Neural cell (in vitro differentiated cells): ENCODE measurements around the gene APBA2. TPM values are rescaled to one million over a fixed set of nuclear protein-coding genes. Genes with fewer than 3 reads are reported as not detected.

Source experiments
- H2AFZ ChIP-seq: fragments of 200-600, 300-800 bp; sonication (generic), shearing (Covaris generic); 2 replicates; pipeline ENCODE4 v1.6.0; 2014; ENCODE audit warnings: low read depth, mild to moderate bottlenecking, antibody characterized with exemption, low read length, moderate library complexity
- H3F3A ChIP-seq: fragments of 200-600 bp; shearing (Covaris generic); 2 replicates; pipeline ENCODE4 v1.6.1; 2016; ENCODE audit warnings: mild to moderate bottlenecking, moderate library complexity, mixed read lengths, antibody characterized with exemption, low read length; ENCODE audit not compliant: insufficient read depth, poor library complexity, severe bottlenecking
- H3K27ac ChIP-seq: fragments of 200-600, 300-800 bp; sonication (generic), shearing (Covaris generic); 2 replicates; pipeline ENCODE4 v1.5.1; 2014; ENCODE audit warnings: mild to moderate bottlenecking, low read length, moderate library complexity
- H3K27me3 ChIP-seq: fragments of 300-800, 200-600 bp; sonication (generic), shearing (Covaris generic); 2 replicates; pipeline ENCODE4 v1.6.0; 2014; ENCODE audit warnings: mild to moderate bottlenecking, low read depth, low read length, moderate library complexity; ENCODE audit not compliant: insufficient read depth
- H3K36me3 ChIP-seq: fragments of 300-800, 200-600 bp; sonication (generic), shearing (Covaris generic); 2 replicates; pipeline ENCODE4 v1.5.1; 2014; ENCODE audit warnings: mild to moderate bottlenecking, antibody characterized with exemption, low read length, moderate library complexity; ENCODE audit not compliant: insufficient read depth
- H3K4me2 ChIP-seq: fragments of 300-800, 200-600 bp; sonication (generic), shearing (Covaris generic); 2 replicates; pipeline ENCODE4 v1.6.0; 2014; ENCODE audit warnings: mild to moderate bottlenecking, low read length
- H3K4me3 ChIP-seq: fragments of 300-800, 200-600 bp; sonication (generic), shearing (Covaris generic); 2 replicates; pipeline ENCODE4 v1.5.1; 2014; ENCODE audit warnings: mild to moderate bottlenecking, low read length, moderate library complexity
- H3K79me2 ChIP-seq: fragments of 200-600 bp; shearing (Covaris generic); replicated peaks from 2 replicates; pipeline ENCODE4 v1.6.0; 2014; ENCODE audit warnings: mild to moderate bottlenecking, low read length, moderate library complexity; ENCODE audit not compliant: insufficient read depth
- H3K9ac ChIP-seq: fragments of 300-800, 200-600 bp; sonication (generic), shearing (Covaris generic); 2 replicates; pipeline ENCODE4 v1.6.1; 2016; ENCODE audit warnings: mild to moderate bottlenecking, low read length, mixed read lengths
- H3K9me2 ChIP-seq: fragments of 200-600 bp; shearing (Covaris generic); 2 replicates; pipeline ENCODE4 v1.6.1; 2016; ENCODE audit warnings: mild to moderate bottlenecking, low read length, mixed read lengths; ENCODE audit not compliant: insufficient read depth
- H3K9me3 ChIP-seq: fragments of 200-600, 300-800 bp; sonication (generic), shearing (Covaris generic); 2 replicates; pipeline ENCODE4 v1.6.1; 2016; ENCODE audit warnings: mild to moderate bottlenecking, mixed run types, low read length, moderate library complexity, mixed read lengths
- H4K20me1 ChIP-seq: fragments of 200-600 bp; shearing (Covaris generic); 2 replicates; pipeline ENCODE4 v1.6.1; 2016; ENCODE audit warnings: mild to moderate bottlenecking, mixed run types; ENCODE audit not compliant: insufficient read depth
- CTCF ChIP-seq: fragments of 450-650 bp; IDR thresholded peaks from 2 replicates; pipeline ENCODE4 v1.5.1; 2014; ENCODE audit warnings: antibody characterized with exemption, mild to moderate bottlenecking, moderate library complexity; ENCODE audit not compliant: poor library complexity, severe bottlenecking
- EP300 ChIP-seq: fragments of 450-650 bp; conservative IDR thresholded peaks from 2 replicates; pipeline ENCODE4 v1.6.1; 2014; ENCODE audit warnings: antibody characterized with exemption, mild to moderate bottlenecking, moderate library complexity; ENCODE audit not compliant: poor library complexity, severe bottlenecking
- EZH2 ChIP-seq: fragments of 200-600, 300-800 bp; shearing (Covaris generic), sonication (generic); IDR thresholded peaks from 2 replicates; pipeline ENCODE4 v1.6.1; 2014; ENCODE audit warnings: antibody characterized with exemption, low read length, borderline replicate concordance, mild to moderate bottlenecking; ENCODE audit not compliant: insufficient read depth, poor library complexity, severe bottlenecking
- MXI1 ChIP-seq: fragments of 450-650 bp; conservative IDR thresholded peaks from 2 replicates; pipeline ENCODE4 v1.6.1; 2014; ENCODE audit warnings: antibody characterized with exemption, mild to moderate bottlenecking; ENCODE audit not compliant: poor library complexity, severe bottlenecking
- POLR2AphosphoS5 ChIP-seq: IDR thresholded peaks from 2 replicates; pipeline ENCODE4 v1.6.1; 2012
- RAD21 ChIP-seq: fragments of 450-650 bp; conservative IDR thresholded peaks from 2 replicates; pipeline ENCODE4 v1.6.1; 2014; ENCODE audit warnings: antibody characterized with exemption, mild to moderate bottlenecking, moderate library complexity
- REST ChIP-seq: IDR thresholded peaks from 2 replicates; pipeline ENCODE4 v1.6.1; 2012; ENCODE audit warnings: borderline replicate concordance
- SMC3 ChIP-seq: fragments of 450-650 bp; conservative IDR thresholded peaks from 2 replicates; pipeline ENCODE4 v1.6.1; 2014; ENCODE audit warnings: antibody characterized with exemption, mild to moderate bottlenecking, moderate library complexity; ENCODE audit not compliant: poor library complexity
- TAF1 ChIP-seq: IDR thresholded peaks from 2 replicates; pipeline ENCODE4 v1.6.1; 2012; ENCODE audit warnings: low read depth
- polyA plus RNA-seq: library from polyadenylated mRNA; depleted of rRNA; stranded (reverse); fragments of >200 nt; gene quantifications from 2 replicates; pipeline ENCODE4 v1.2.3, GENCODE V29; 2014

APBA2 gene
- polyA plus RNA-seq, 1 donor from 2014 or later: 134 TPM

GRCh38 chr15:29110733-29111132, 225.0 kb downstream of the APBA2 start:
- Histone ChIP-seq H3K4me3 (no peak overlapping the region), H3K27ac (no peak overlapping the region)

GRCh38 chr15:29111705-29112281, 226.0 kb downstream of the APBA2 start:
- Histone ChIP-seq H3K27me3 (no peaks in the 10 kb centered on the region), H3F3A (no peaks in the 10 kb centered on the region), H3K4me3 (no peak overlapping the region), H3K4me2 (no peak overlapping the region), H3K36me3 (peaks cover 6% of the 10 kb centered on the region), H3K27ac (no peak overlapping the region), H2AFZ (no peak overlapping the region), H3K9me2 (no peaks in the 10 kb centered on the region), H3K9ac (no peak overlapping the region), H3K79me2 (no peaks in the 10 kb centered on the region), H3K9me3 (no peaks in the 10 kb centered on the region), H4K20me1 (no peaks in the 10 kb centered on the region)
- TF ChIP-seq SMC3 (no peak), MXI1 (no peak), REST (no peak), EP300 (no peak), CTCF (no peak), TAF1 (no peak)

More at GRCh38 chr15:29110733-29111132, 225.0 kb downstream of the APBA2 start:
- no peaks in the 10 kb centered on the region for H3K27me3 ChIP-seq
- H4K20me1 ChIP-seq: no peaks in the 10 kb centered on the region
- H3K9me3 ChIP-seq: no peaks in the 10 kb centered on the region
- no peaks in the 10 kb centered on the region for H3F3A ChIP-seq
- H3K4me2 ChIP-seq: no peak overlapping the region
- H2AFZ ChIP-seq: no peak overlapping the region
- TF ChIP-seq EP300 (no peak), REST (no peak), TAF1 (no peak), CTCF (no peak), SMC3 (no peak), EZH2 (no peak), RAD21 (no peak), MXI1 (no peak), POLR2AphosphoS5 (no peak)
- H3K9me2 ChIP-seq: no peaks in the 10 kb centered on the region
- H3K9ac ChIP-seq: no peak overlapping the region
- H3K36me3 ChIP-seq: peaks cover 6% of the 10 kb centered on the region
- no peaks in the 10 kb centered on the region for H3K79me2 ChIP-seq
